Thyroid gland (tissue), 4 donors: ENCODE data around the gene CDH23. TPM values are rescaled to one million over a fixed set of nuclear protein-coding genes. Genes with fewer than 3 reads are reported as not detected.

Experiments
- DNase-seq, 2 donors: peaks; one replicate each; pipeline ENCODE4 v3.0.0-alpha.2; 2019
- H3K27ac ChIP-seq, 3 donors: fragments of 200-600 bp; sonication (generic); 1 replicate in 2 of 3; 2 replicates in 1 of 3; pipeline ENCODE4 v1.5.1; 2016 to 2019; ENCODE audit warnings: mild to moderate bottlenecking in 1 of 3, moderate library complexity in 1 of 3
- H3K27me3 ChIP-seq: fragments of 200-600 bp; sonication (generic); one replicate; pipeline ENCODE4 v1.5.1; 2019
- H3K36me3 ChIP-seq, 2 donors: fragments of 200-600 bp; sonication (generic); one replicate each; pipeline ENCODE4 v1.5.1; 2016 to 2019
- H3K4me1 ChIP-seq, 2 donors: fragments of 200-600 bp; sonication (generic); one replicate each; pipeline ENCODE4 v1.5.1; 2017 to 2019
- H3K4me3 ChIP-seq, 3 donors: fragments of 200-600 bp; sonication (generic); replicated peaks in 1 of 3; 1 replicate in 2 of 3; 2 replicates in 1 of 3; pipeline ENCODE4 v1.5.1; 2016; ENCODE audit warnings: mild to moderate bottlenecking in 1 of 3
- H3K9me3 ChIP-seq: fragments of 200-600 bp; sonication (generic); one replicate; pipeline ENCODE4 v1.5.1; 2017
- CTCF ChIP-seq, 6 experiments: fragments of 200-600 bp in 3 of 6; fragments of 450-650 bp in 3 of 6; sonication (generic) in 3 of 6; IDR thresholded peaks; one replicate each; pipeline ENCODE4 v1.5.1; 2016 to 2019; ENCODE audit warnings: antibody characterized with exemption in 6 of 6, mild to moderate bottlenecking in 2 of 6, inconsistent platforms in 1 of 6, moderate library complexity in 1 of 6
- POLR2A ChIP-seq, 2 donors: fragments of 450-650 bp; IDR thresholded peaks; one replicate each; pipeline ENCODE4 v1.6.1; 2017; ENCODE audit warnings: antibody characterized with exemption in 2 of 2, mild to moderate bottlenecking in 2 of 2, moderate library complexity in 1 of 2
- WGBS, 2 donors: methylation state at CpG; one replicate each; pipeline ENCODE4 v1.1.5; 2017; 5-methylcytosine and 5-hydroxymethylcytosine counted together
- intact Hi-C: fragments of 100-400 bp; cut with DNase I; formaldehyde crosslinking; loops from one replicate; pipeline ENCODE4 v1.15.1; 2023
- total RNA-seq, 4 donors: library from RNA; depleted of rRNA; stranded (reverse); fragments of >200 nt; gene quantifications; one replicate each; pipeline ENCODE4 v1.2.3, GENCODE V29; 2016

The CDH23 gene
- total RNA-seq, 4 donors from 2014 or later = 3.0 to 4.2 (median 3.9) TPM

DNA sequence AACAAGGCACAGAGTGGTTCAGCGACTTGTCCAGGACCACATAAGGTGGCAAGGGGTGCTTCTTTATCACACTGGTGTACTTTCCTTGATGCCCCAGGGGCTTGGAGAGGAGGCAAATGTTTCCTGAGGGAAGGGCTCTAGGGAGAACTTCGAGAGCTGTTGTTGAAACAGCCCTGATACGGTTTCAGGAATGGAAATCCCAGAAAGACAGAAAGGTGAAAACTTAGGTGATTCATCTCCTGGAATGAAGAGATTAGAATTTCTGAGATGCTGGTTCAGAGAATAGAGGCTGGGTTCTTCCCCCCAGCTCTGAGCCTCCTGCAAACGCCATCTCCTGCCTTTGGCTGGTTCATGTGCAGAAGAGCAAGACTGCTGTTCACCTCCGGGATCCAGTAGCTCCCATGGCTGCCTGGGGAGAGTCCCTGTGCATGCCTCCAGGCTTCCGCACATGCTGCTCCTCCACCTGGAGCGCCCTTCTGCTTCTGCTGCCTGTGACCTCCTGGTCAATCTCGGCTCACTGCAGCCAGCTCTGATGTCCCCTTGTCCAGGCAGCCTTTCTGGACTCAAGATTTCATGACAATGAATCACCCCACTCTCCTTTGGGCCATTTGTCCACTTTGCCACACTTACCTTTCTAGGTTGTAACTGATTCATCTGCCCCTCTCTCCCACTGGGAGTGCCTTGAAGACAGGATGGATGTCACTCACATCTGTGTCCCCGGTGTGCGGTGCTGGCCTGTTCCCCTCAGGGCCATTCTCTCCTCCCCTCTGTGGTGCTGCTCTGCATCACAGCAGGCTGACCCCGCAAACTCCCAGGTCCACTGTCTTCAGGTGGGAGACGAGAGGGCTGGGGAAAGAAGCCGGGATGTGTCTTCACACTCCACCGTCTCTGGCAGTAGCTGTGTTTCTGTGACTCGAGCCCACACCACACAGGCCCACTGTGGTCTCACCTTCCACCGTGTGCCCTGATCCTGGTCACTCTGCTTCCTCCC is 3.6 kb upstream of the CDH23 start:
- TF ChIP-seq CTCF (IDR thresholded peaks at IDR 0.05) (no peak), POLR2A (IDR thresholded peaks at IDR 0.05) (no peak)
- Histone ChIP-seq H3K27me3 (peaks cover 4% of the 10 kb centered on the region), H3K27ac (no peak overlapping the region), H3K4me3 (no peak overlapping the region), H3K4me1 (peaks cover 10 to 13% of the 10 kb centered on the region in 2 donors), H3K9me3 (no peaks in the 10 kb centered on the region), H3K36me3 (no peaks in the 10 kb centered on the region)
- no peak for DNase-seq
- intact Hi-C loops = loop anchor here (5.0 kb wide), 1 partner anchor 174 kb away; no protein-coding TSS in a partner anchor
- WGBS, 2 donors = 82 to 85% methylated on average over 16 of the region's 16 CpGs

- H3K27ac ChIP-seq = no peak overlapping the region
- TF ChIP-seq POLR2A (IDR thresholded peaks at IDR 0.05) (no peak), CTCF (IDR thresholded peaks at IDR 0.05) (no peak)
- no peak for DNase-seq
- no peak overlapping the region for H3K4me3 ChIP-seq
- peaks cover 11 to 14% of the 10 kb centered on the region in 2 donors for H3K4me1 ChIP-seq
- no peaks in the 10 kb centered on the region for H3K9me3 ChIP-seq
- WGBS, 2 donors = 91% methylated on average over 8 of the region's 8 CpGs
- intact Hi-C loops = loop anchor here (5.0 kb wide), 1 partner anchor 173 kb away; no protein-coding TSS in a partner anchor
- peaks cover 9% of the 10 kb centered on the region for H3K27me3 ChIP-seq
- H3K36me3 ChIP-seq = no peaks in the 10 kb centered on the region
Observed at GRCh38 chr10:71393841-71394475, 2.8 kb upstream of the CDH23 start.

DNA sequence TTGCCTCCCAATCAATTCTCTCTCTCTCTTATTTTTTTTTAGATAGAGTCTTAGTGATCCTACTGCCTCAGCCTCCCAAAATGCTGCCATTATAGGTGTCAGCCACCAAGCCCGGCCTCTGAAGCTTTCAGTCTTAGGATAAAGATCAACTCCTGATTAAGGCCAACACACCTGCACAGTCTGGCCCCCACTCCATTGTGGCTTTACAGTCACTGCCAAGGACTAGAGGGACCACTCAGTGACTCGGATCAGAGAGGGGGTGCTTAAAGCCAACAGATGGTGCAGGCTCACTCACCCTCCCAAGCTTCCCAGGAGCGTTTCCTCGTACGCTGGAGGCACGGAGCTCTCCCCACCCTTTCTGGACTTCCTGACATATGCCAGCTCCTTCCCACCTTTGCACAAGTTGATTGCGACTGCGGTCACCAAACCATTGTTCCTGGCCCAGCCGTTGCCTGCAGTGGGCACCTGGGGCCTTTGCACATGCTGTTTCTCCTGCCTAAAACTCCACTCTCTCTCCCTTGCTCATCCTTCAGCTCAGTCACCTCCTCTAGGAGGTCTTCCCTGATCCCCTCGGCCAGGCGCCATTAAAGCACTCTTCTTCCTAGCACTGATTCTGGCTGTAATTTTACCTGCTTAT is 1.7 kb upstream of the CDH23 start:
- WGBS, 2 donors = 94 to 97% methylated on average over 11 of the region's 11 CpGs
- no peaks in the 10 kb centered on the region for H3K9me3 ChIP-seq
- DNase-seq = no peak
- H3K4me3 ChIP-seq = no peak overlapping the region
- TF ChIP-seq CTCF (IDR thresholded peaks at IDR 0.05) = no peak
- TF ChIP-seq POLR2A (IDR thresholded peaks at IDR 0.05) = no peak
- peaks cover 11 to 14% of the 10 kb centered on the region in 2 donors for H3K4me1 ChIP-seq
- peaks cover 15% of the 10 kb centered on the region for H3K27me3 ChIP-seq
- no peaks in the 10 kb centered on the region for H3K36me3 ChIP-seq
- no peak overlapping the region for H3K27ac ChIP-seq
- intact Hi-C loops = loop anchor here (5.0 kb wide), 1 partner anchor 172 kb away; no protein-coding TSS in a partner anchor

DNA sequence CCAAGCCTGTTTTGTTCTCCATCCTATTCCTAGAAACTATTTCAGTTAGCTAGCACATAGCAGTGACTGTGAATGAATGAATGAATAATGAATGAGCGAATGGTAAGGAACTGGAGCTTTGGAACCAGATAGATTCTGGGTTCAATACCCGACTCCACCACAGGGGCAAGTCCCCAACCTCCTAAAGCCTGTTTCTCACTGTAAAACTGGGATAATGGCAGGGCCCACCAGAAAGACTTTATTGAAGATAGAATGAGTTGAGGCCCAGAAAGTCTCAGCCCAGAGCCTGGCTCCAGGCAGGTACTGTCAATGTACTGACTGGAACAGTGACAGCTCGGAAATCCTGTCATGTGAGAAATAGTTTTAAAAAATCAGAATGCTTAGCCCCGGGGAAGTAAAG is 1.1 kb upstream of the CDH23 start:
- Histone ChIP-seq H3K36me3 (no peaks in the 10 kb centered on the region), H3K4me3 (no peak overlapping the region), H3K9me3 (no peaks in the 10 kb centered on the region), H3K27ac (no peak overlapping the region), H3K4me1 (peaks cover 11 to 14% of the 10 kb centered on the region in 2 donors), H3K27me3 (peaks cover 15% of the 10 kb centered on the region)
- intact Hi-C loops = no loop called here
- 93 to 96% methylated on average over 4 of the region's 4 CpGs for WGBS, 2 donors
- DNase-seq = no peak
- TF ChIP-seq CTCF (IDR thresholded peaks at IDR 0.05) (no peak), POLR2A (IDR thresholded peaks at IDR 0.05) (no peak)
